ENCODE data around the gene IMMP2L. TPM values are rescaled to one million over a fixed set of nuclear protein-coding genes. Genes with fewer than 3 reads are reported as not detected.

The IMMP2L gene
- total and polyA plus RNA-seq, 2 of the 13 experiments (the other 11 are each of a cell fraction or from before 2014, with no cell fraction given) = 7.8 to 16.9 TPM

GRCh38 chr7:110803602-110804143 lies 758.6 kb downstream of the IMMP2L start:
- Histone ChIP-seq H3K36me3 (replicated peaks in 1 of 2; ENCODE audit: control insufficient read depth in 1 of 2, insufficient read depth in 2 of 2, low read length in 2 of 2) (no peaks in the 10 kb centered on the region), H4K20me1 (ENCODE audit: insufficient read depth, low read length) (no peaks in the 10 kb centered on the region), H3K9me3 (ENCODE audit: low read length) (no peaks in the 10 kb centered on the region), H3K27me3 (ENCODE audit: control insufficient read depth in 1 of 2, insufficient read depth in 2 of 2, low read length in 2 of 2) (no peaks in the 10 kb centered on the region), H3K4me3 (replicated peaks in 1 of 3; ENCODE audit: insufficient read depth in 1 of 3, low read depth in 2 of 3, low read length in 3 of 3) (no peak overlapping the region), H3K9ac (ENCODE audit: insufficient read depth, low read depth, low read length) (no peak overlapping the region), H3K4me1 (ENCODE audit: insufficient read depth, low read length) (no peaks in the 10 kb centered on the region), H3K27ac (ENCODE audit: extremely low read length, insufficient read depth, low read length) (no peak overlapping the region), H2AFZ (ENCODE audit: low read length) (no peak overlapping the region), H3K4me2 (ENCODE audit: low read depth, low read length) (no peak overlapping the region), H3K79me2 (ENCODE audit: insufficient read depth, low read length) (no peaks in the 10 kb centered on the region)
- in situ Hi-C loops (cut with HindIII; ENCODE audit: extremely low pct_ligation_motif_present, low pct_unique_long_range_greater_than_20kb) = no loop called here
- POLR2A ChIA-PET = no interaction called here
- no peak for FAIRE-seq
- BruUV-seq (replicated peaks) = no TSS peak
- no peak for DNase-seq (ENCODE audit: low spot score)
- no peak for ATAC-seq
- TF ChIP-seq KDM5B (CRISPR knock-in tag; IDR thresholded peaks at IDR 0.05; ENCODE audit: borderline replicate concordance) (no peak), SRF (IDR thresholded peaks at IDR 0.05; ENCODE audit: low read depth, low read length) (no peak), ZNF567 (CRISPR knock-in tag; IDR thresholded peaks at IDR 0.05; ENCODE audit: borderline replicate concordance) (no peak), RFX5 (IDR thresholded peaks at IDR 0.05; ENCODE audit: low read depth, low read length) (no peak), CC2D1A (CRISPR knock-in tag; IDR thresholded peaks at IDR 0.05) (no peak), SRSF1 (optimal IDR thresholded peaks at IDR 0.05; ENCODE audit: low read depth, low read length) (no peak)
- intact Hi-C loops (cut with micrococcal nuclease; ENCODE audit: unreplicated experiment) = no loop called here
- CTCF ChIA-PET (ENCODE audit: low intra/inter-chr PET ratio, low total read pairs) = no interaction called here

- no peak overlapping the region for H3K4me2 ChIP-seq (ENCODE audit: low read depth, low read length)
- no peaks in the 10 kb centered on the region for H3K9me3 ChIP-seq (ENCODE audit: low read length)
- H3K4me3 ChIP-seq (replicated peaks in 1 of 3; ENCODE audit: insufficient read depth in 1 of 3, low read depth in 2 of 3, low read length in 3 of 3) = no peak overlapping the region
- no peaks in the 10 kb centered on the region for H3K4me1 ChIP-seq (ENCODE audit: insufficient read depth, low read length)
- H3K27me3 ChIP-seq (ENCODE audit: control insufficient read depth in 1 of 2, insufficient read depth in 2 of 2, low read length in 2 of 2) = no peaks in the 10 kb centered on the region
- H3K79me2 ChIP-seq (ENCODE audit: insufficient read depth, low read length) = no peaks in the 10 kb centered on the region
- H3K9ac ChIP-seq (ENCODE audit: insufficient read depth, low read depth, low read length) = no peak overlapping the region
- ChIA-PET CTCF (ENCODE audit: low intra/inter-chr PET ratio, low total read pairs) (no interaction called here), POLR2A (no interaction called here)
- no peaks in the 10 kb centered on the region for H3K36me3 ChIP-seq (replicated peaks in 1 of 2; ENCODE audit: control insufficient read depth in 1 of 2, insufficient read depth in 2 of 2, low read length in 2 of 2)
- ATAC-seq (no peak), FAIRE-seq (no peak), DNase-seq (ENCODE audit: low spot score) (no peak)
- no TSS peak for BruUV-seq (replicated peaks)
- intact Hi-C loops (cut with micrococcal nuclease; ENCODE audit: unreplicated experiment) (no loop called here), in situ Hi-C loops (cut with HindIII; ENCODE audit: extremely low pct_ligation_motif_present, low pct_unique_long_range_greater_than_20kb) (no loop called here)
- WGBS (ENCODE audit: low lambda C conversion rate) = 0% methylated on average over 1 of the region's 1 CpG
- H3K27ac ChIP-seq (ENCODE audit: extremely low read length, insufficient read depth, low read length) = no peak overlapping the region
- H4K20me1 ChIP-seq (ENCODE audit: insufficient read depth, low read length) = no peaks in the 10 kb centered on the region
- no peak overlapping the region for H2AFZ ChIP-seq (ENCODE audit: low read length)
- no peak for TF ChIP-seq ZBED4 (CRISPR knock-in tag; IDR thresholded peaks at IDR 0.05; ENCODE audit: borderline replicate concordance)
- TF ChIP-seq ATF7-NPFF (CRISPR knock-in tag; IDR thresholded peaks at IDR 0.05; ENCODE audit: low read depth) = no peak
- TF ChIP-seq FOXK2 (IDR thresholded peaks at IDR 0.05) = no peak
- no peak for TF ChIP-seq GPBP1L1 (CRISPR knock-in tag; IDR thresholded peaks at IDR 0.05)
- no peak for TF ChIP-seq PBX2 (CRISPR knock-in tag; IDR thresholded peaks at IDR 0.05)
- no peak for TF ChIP-seq KDM5A (IDR thresholded peaks at IDR 0.05; ENCODE audit: borderline replicate concordance, low read length)
These were observed 760.8 kb downstream of the IMMP2L start for GRCh38 chr7:110801502-110801901.

Data from HepG2 (cell line).